CD4-positive, alpha-beta T cell (primary cell): Measurements from ENCODE around the gene SMARCD1. TPM values are rescaled to one million over a fixed set of nuclear protein-coding genes. Genes with fewer than 3 reads are reported as not detected.
A peak's percentile ranks its signal among the peaks of the same experiment; 100 is the strongest.

Experiments used
- ATAC-seq: fragments of 200-7000 bp; cut with Tn5 transposase; one replicate; pipeline ENCODE4 v1.10.0; 2022; ENCODE audit warnings: mild to moderate bottlenecking; ENCODE audit not compliant: poor library complexity
- CTCF ChIA-PET: fragments of 350-600 bp; sonication (Branson Sonifier 250); formaldehyde crosslinking; loops from one replicate; lab custom pipeline; 2021; ENCODE audit warnings: antibody characterized with exemption, inconsistent platforms; lab: Charles Lee
- POLR2A ChIA-PET: fragments of 350-600 bp; sonication (Branson Sonifier 250); formaldehyde crosslinking; loops from one replicate; lab custom pipeline; 2021; ENCODE audit warnings: antibody characterized with exemption, inconsistent platforms; lab: Charles Lee
- DNase-seq, 14 experiments: peaks; one replicate each; pipeline ENCODE4 v3.0.0-alpha.2; 2013 to 2020; ENCODE audit warnings: mixed read lengths in 2 of 14
- H3K27ac ChIP-seq, 2 donors: one replicate each; pipeline versions ENCODE4 v1.5.1 to v1.7.0; 2013; ENCODE audit warnings: low read length in 2 of 2, low read depth in 1 of 2, mild to moderate bottlenecking in 1 of 2
- H3K27me3 ChIP-seq, 2 experiments: 1 replicate in 1 of 2; 2 replicates in 1 of 2; pipeline versions ENCODE4 v1.6.1 to v1.7.0; 2013; ENCODE audit warnings: low read length in 2 of 2, control low read depth in 1 of 2, mild to moderate bottlenecking in 1 of 2, moderate library complexity in 1 of 2; ENCODE audit not compliant: insufficient read depth in 2 of 2, control insufficient read depth in 1 of 2
- H3K36me3 ChIP-seq: one replicate; pipeline ENCODE4 v1.6.1; 2013; ENCODE audit warnings: low read length, control low read depth; ENCODE audit not compliant: insufficient read depth
- H3K4me1 ChIP-seq: one replicate; pipeline ENCODE4 v1.6.1; 2013; ENCODE audit warnings: low read length, control low read depth; ENCODE audit not compliant: insufficient read depth
- H3K4me3 ChIP-seq: one replicate; pipeline ENCODE4 v1.5.1; 2013; ENCODE audit warnings: mild to moderate bottlenecking, low read length, moderate library complexity
- H3K9me3 ChIP-seq, 2 experiments: 1 replicate in 1 of 2; 2 replicates in 1 of 2; pipeline versions ENCODE4 v1.6.1 to v1.7.0; 2013; ENCODE audit warnings: low read length in 2 of 2, mild to moderate bottlenecking in 2 of 2, control low read depth in 1 of 2, moderate library complexity in 1 of 2; ENCODE audit not compliant: control insufficient read depth in 1 of 2, insufficient read depth in 1 of 2
- H3K27ac Mint-ChIP-seq: one replicate; pipeline ENCODE4 v1.8.0; 2020; ENCODE audit warnings: mixed read lengths
- H3K27me3 Mint-ChIP-seq: one replicate; pipeline ENCODE4 v1.8.0; 2021; ENCODE audit warnings: mixed read lengths
- H3K36me3 Mint-ChIP-seq: one replicate; pipeline ENCODE4 v1.8.0; 2021; ENCODE audit warnings: low read depth, mixed read lengths
- H3K4me1 Mint-ChIP-seq: one replicate; pipeline ENCODE4 v1.8.0; 2021; ENCODE audit warnings: low read depth, mixed read lengths
- H3K4me3 Mint-ChIP-seq: one replicate; pipeline ENCODE4 v1.8.0; 2020; ENCODE audit warnings: mild to moderate bottlenecking, mixed read lengths
- H3K9me3 Mint-ChIP-seq: one replicate; pipeline ENCODE4 v1.8.0; 2020; ENCODE audit warnings: mixed read lengths
- CTCF ChIP-seq: fragments of 200-600 bp; IDR thresholded peaks from one replicate; pipeline ENCODE4 v1.8.0; 2022; ENCODE audit warnings: antibody characterized with exemption, mild to moderate bottlenecking
- intact Hi-C, 2 experiments: fragments of 100-400 bp; cut with DNase I in 1 of 2; cut with micrococcal nuclease in 1 of 2; formaldehyde crosslinking; loops; one replicate each; pipeline versions ENCODE4 v1.15.1 to v1.9.0; 2023 to 2025; cut with DNase I, micrococcal nuclease
- total RNA-seq, 174 experiments: library from RNA in 2 of 174; stranded (reverse) in 2 of 174; gene quantifications; one replicate each; pipeline ENCODE4 v1.2.3 and lab custom pipeline; 2021 to 2026

Gene SMARCD1
- total RNA-seq, 2 experiments from 2014 or later: 78.9 to 80.0 TPM

DNA sequence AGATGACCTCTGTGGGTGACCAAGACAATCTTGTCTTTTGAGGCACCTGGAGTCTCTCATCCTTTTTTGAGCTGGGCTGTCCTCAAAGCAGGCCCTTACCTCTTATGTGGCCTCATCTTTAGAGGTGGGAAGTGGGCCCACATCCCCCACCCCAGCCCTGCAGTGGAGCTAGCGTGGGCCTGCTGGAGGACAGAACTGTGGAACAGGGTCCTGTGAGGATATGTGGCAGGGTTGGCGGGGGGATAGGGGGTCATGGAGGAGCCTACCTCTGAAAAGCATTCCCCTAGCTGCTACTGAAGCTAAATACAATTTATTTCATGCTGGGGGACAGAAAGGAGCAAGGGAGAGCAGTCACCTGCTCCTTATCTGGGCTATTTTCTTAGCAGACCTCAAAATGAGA lies 18.2 kb downstream of the SMARCD1 start:
- intact Hi-C loops: no loop called here
- Mint-ChIP-seq H3K4me3 (no peak overlapping the region), H3K36me3 (peaks cover 41% of the 10 kb centered on the region), H3K27me3 (no peaks in the 10 kb centered on the region), H3K9me3 (no peaks in the 10 kb centered on the region), H3K4me1 (no peaks in the 10 kb centered on the region), H3K27ac (no peak overlapping the region)
- H3K27me3 ChIP-seq: no peaks in the 10 kb centered on the region
- H3K27ac ChIP-seq: no peak overlapping the region
- no peak for DNase-seq
- no peak for ATAC-seq
- H3K9me3 ChIP-seq: no peaks in the 10 kb centered on the region
- H3K36me3 ChIP-seq: peaks cover 17% of the 10 kb centered on the region
- no peak for TF ChIP-seq CTCF
- POLR2A ChIA-PET: interaction anchor here (1.1 to 2.4 kb wide), 2 partner anchors 9 to 26 kb away, joined by 3 to 19 read pairs; partner anchors contain the start of gene COX14
- H3K4me3 ChIP-seq: no peak overlapping the region
- CTCF ChIA-PET: interaction anchor here (1.2 kb wide), 1 partner anchor 7 kb away, joined by 3 read pairs; no protein-coding TSS in a partner anchor
- no peaks in the 10 kb centered on the region for H3K4me1 ChIP-seq

GRCh38 chr12:50103767-50104321 lies 18.7 kb downstream of the SMARCD1 start, which contains the start of gene GPD1:
Gene GPD1 (plus strand): TSS chr12:50104008. CDS start chr12:50104051, 43 bp downstream.
- no peak within 1 kb of the TSS for H3K27ac ChIP-seq
- Mint-ChIP-seq H3K27me3 (no peaks in the 10 kb centered on the region), H3K4me1 (no peaks in the 10 kb centered on the region), H3K9me3 (no peaks in the 10 kb centered on the region), H3K4me3 (no peak within 1 kb of the TSS), H3K36me3 (peaks cover 37% of the 10 kb centered on the region), H3K27ac (peak within 1 kb of the TSS; percentile 49)
- ChIA-PET CTCF (interaction anchor here (1.2 kb wide), 1 partner anchor 7 kb away, joined by 3 read pairs; no protein-coding TSS in a partner anchor), POLR2A (interaction anchor here (1.1 to 2.4 kb wide), 2 partner anchors 8 to 26 kb away, joined by 3 to 19 read pairs; partner anchors contain the start of gene COX14)
- no peaks in the 10 kb centered on the region for H3K27me3 ChIP-seq
- no peak for TF ChIP-seq CTCF
- intact Hi-C loops: no loop called here
- ATAC-seq (peak; percentile 87), DNase-seq (peak in 2 of 14 experiments; percentile 16 to 35)
- no peaks in the 10 kb centered on the region for H3K4me1 ChIP-seq
- peaks cover 12% of the 10 kb centered on the region for H3K36me3 ChIP-seq
- no peak within 1 kb of the TSS for H3K4me3 ChIP-seq
- H3K9me3 ChIP-seq: no peaks in the 10 kb centered on the region

DNA sequence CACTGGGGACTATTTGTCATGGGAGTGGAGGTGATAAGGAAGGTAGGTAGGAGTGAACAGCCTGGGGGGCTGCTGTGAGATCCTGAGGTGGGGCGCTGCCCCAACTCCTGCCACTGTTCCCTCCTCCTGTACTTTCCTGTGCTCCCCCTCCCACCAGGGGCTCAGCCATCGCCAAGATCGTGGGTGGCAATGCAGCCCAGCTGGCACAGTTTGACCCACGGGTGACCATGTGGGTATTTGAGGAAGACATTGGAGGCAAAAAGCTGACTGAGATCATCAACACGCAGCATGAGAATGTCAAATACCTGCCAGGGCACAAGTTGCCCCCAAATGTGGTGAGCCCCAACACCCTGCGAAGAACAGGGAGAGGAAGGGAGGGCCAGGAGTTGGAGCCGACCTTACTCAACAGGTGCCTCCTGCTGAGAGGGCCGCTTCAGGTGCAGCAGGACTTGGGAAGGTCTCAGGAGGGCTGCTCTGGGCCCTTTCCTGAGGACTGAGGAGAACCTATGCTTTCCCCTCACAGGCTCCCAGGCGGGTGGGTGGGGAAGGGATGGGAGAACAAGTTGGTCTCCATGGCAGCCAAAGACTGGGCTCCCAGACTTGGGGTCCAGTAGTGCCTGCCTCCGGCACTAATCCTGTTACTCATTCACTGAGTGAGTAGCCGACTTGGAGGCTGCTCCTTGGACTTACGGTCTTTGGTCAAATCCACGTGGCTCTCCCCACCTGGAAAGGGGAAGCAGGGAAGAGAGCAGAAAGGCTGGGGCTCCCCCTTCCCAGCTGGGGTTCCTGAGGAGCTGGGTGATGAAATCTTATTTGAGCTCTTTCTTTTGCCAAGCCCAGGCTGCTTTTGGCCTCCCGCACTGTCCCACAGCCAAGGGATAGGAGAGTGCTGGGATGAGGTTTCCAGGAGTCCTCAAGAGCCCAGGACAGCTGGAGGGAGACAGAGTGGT lies 19.6 kb downstream of the SMARCD1 start:
- TF ChIP-seq CTCF: no peak
- no peaks in the 10 kb centered on the region for H3K27me3 Mint-ChIP-seq
- ATAC-seq (no peak), DNase-seq (no peak)
- H3K9me3 Mint-ChIP-seq: no peaks in the 10 kb centered on the region
- H3K27ac ChIP-seq: no peak overlapping the region
- no peak overlapping the region for H3K4me3 ChIP-seq
- no peak overlapping the region for H3K27ac Mint-ChIP-seq
- H3K4me3 Mint-ChIP-seq: no peak overlapping the region
- peaks cover 3% of the 10 kb centered on the region for H3K36me3 ChIP-seq
- intact Hi-C loops: no loop called here
- CTCF ChIA-PET: no interaction called here
- POLR2A ChIA-PET: interaction anchor here (0.5 to 2.4 kb wide), 2 partner anchors 7 to 9 kb away, joined by 3 to 19 read pairs; partner anchors contain the start of gene COX14
- H3K9me3 ChIP-seq: no peaks in the 10 kb centered on the region
- peaks cover 28% of the 10 kb centered on the region for H3K36me3 Mint-ChIP-seq
- H3K4me1 Mint-ChIP-seq: no peaks in the 10 kb centered on the region
- no peaks in the 10 kb centered on the region for H3K27me3 ChIP-seq
- no peaks in the 10 kb centered on the region for H3K4me1 ChIP-seq
